HFF-Myc (cell line): ENCODE measurements around the gene FHIT.
"Not testable (repeated sequence)": the region's sequence is repeated elsewhere in the genome, so short reads cannot be mapped to it uniquely, and the experiment has no call there.

Experiments used
- DNase-seq: peaks from one replicate; pipeline ENCODE4 v3.0.0-alpha.2; 2011; ENCODE audit warnings: low read depth; ENCODE audit errors: extremely low read depth
- H3K4me3 ChIP-seq: replicated peaks from 2 replicates; pipeline ENCODE4 v1.5.1; 2011; ENCODE audit warnings: low read depth, mild to moderate bottlenecking, control low read depth, low read length
- CTCF ChIP-seq: IDR thresholded peaks from 2 replicates; pipeline ENCODE4 v1.5.1; 2012; ENCODE audit warnings: mild to moderate bottlenecking, low read depth, low read length, control low read depth; ENCODE audit errors: missing control alignments

The FHIT gene

GRCh38 chr3:59938828-59939227 is 1312.4 kb downstream of the FHIT start:
- no peak overlapping the region for H3K4me3 ChIP-seq
- no peak for DNase-seq
- no peak for TF ChIP-seq CTCF

GRCh38 chr3:59937201-59937600 is 1314.1 kb downstream of the FHIT start:
- H3K4me3 ChIP-seq: no peak overlapping the region
- no peak for DNase-seq
- TF ChIP-seq CTCF: no peak

GRCh38 chr3:59936472-59936871 is 1314.8 kb downstream of the FHIT start:
- DNase-seq: no peak
- no peak overlapping the region for H3K4me3 ChIP-seq

GRCh38 chr3:59935025-59935424 is 1316.2 kb downstream of the FHIT start:
- no peak for DNase-seq
- no peak for TF ChIP-seq CTCF
- H3K4me3 ChIP-seq: no peak overlapping the region

More at GRCh38 chr3:59936472-59936871, 1314.8 kb downstream of the FHIT start:
- no peak for TF ChIP-seq CTCF

- DNase-seq, H3K4me3 ChIP-seq: not testable (repeated sequence)
Measured at GRCh38 chr3:59934560-59934959, 1316.7 kb downstream of the FHIT start.

- no peak for DNase-seq
- no peak for TF ChIP-seq CTCF
- no peak overlapping the region for H3K4me3 ChIP-seq
Measured at GRCh38 chr3:59930170-59930569, 1321.1 kb downstream of the FHIT start.

- no peak overlapping the region for H3K4me3 ChIP-seq
- no peak for TF ChIP-seq CTCF
- DNase-seq: no peak
Measured at GRCh38 chr3:59927056-59927455, 1324.2 kb downstream of the FHIT start.
